GM23338 (cell line): Measurements from ENCODE around the gene ZNF385B. TPM values are rescaled to one million over a fixed set of nuclear protein-coding genes. Genes with fewer than 3 reads are reported as not detected.

Experiments used
- ATAC-seq: fragments of 200-7000 bp; cut with Tn5 transposase; 3 replicates; pipeline ENCODE4 v1.9.1; 2020
- DNase-seq: peaks from one replicate; pipeline ENCODE4 v3.0.0-alpha.2; 2015; ENCODE audit warnings: low spot score
- H2AFZ ChIP-seq: fragments of 200-600 bp; sonication (generic); 2 replicates; pipeline ENCODE4 v1.8.0; 2016; ENCODE audit warnings: antibody characterized with exemption, mild to moderate bottlenecking, moderate library complexity
- H3F3A ChIP-seq: fragments of 200-600 bp; sonication (generic); replicated peaks from 2 replicates; pipeline ENCODE4 v1.8.0; 2017; ENCODE audit warnings: antibody characterized with exemption, mixed run types, low read depth
- H3K27ac ChIP-seq: fragments of 200-600 bp; sonication (generic); 2 replicates; pipeline ENCODE4 v1.6.1; 2016; ENCODE audit warnings: low read depth
- H3K27me3 ChIP-seq: fragments of 200-600 bp; sonication (generic); 2 replicates; pipeline ENCODE4 v1.8.0; 2016; ENCODE audit warnings: mild to moderate bottlenecking, mixed run types, moderate library complexity; ENCODE audit not compliant: insufficient read depth
- H3K36me3 ChIP-seq: fragments of 200-600 bp; sonication (generic); 2 replicates; pipeline ENCODE4 v1.8.0; 2016; ENCODE audit warnings: mild to moderate bottlenecking; ENCODE audit not compliant: insufficient read depth
- H3K4me1 ChIP-seq: fragments of 200-600 bp; sonication (generic); 2 replicates; pipeline ENCODE4 v1.8.0; 2016; ENCODE audit warnings: mild to moderate bottlenecking, moderate library complexity; ENCODE audit not compliant: insufficient read depth
- H3K4me2 ChIP-seq: fragments of 200-600 bp; sonication (generic); 2 replicates; pipeline ENCODE4 v1.7.1; 2017; ENCODE audit warnings: mixed run types
- H3K4me3 ChIP-seq: fragments of 200-600 bp; sonication (generic); 2 replicates; pipeline ENCODE4 v1.6.1; 2016; ENCODE audit warnings: mixed run types
- H3K79me2 ChIP-seq: fragments of 200-600 bp; sonication (generic); replicated peaks from 2 replicates; pipeline ENCODE4 v1.8.0; 2017; ENCODE audit warnings: mild to moderate bottlenecking; ENCODE audit not compliant: insufficient read depth
- H3K9me2 ChIP-seq: fragments of 200-600 bp; sonication (generic); 2 replicates; pipeline ENCODE4 v1.8.0; 2017; ENCODE audit not compliant: insufficient read depth
- H4K20me1 ChIP-seq: fragments of 200-600 bp; sonication (generic); replicated peaks from 2 replicates; pipeline ENCODE4 v1.8.0; 2017; ENCODE audit warnings: mild to moderate bottlenecking; ENCODE audit not compliant: insufficient read depth
- H3K27ac Mint-ChIP-seq: 2 replicates; pipeline ENCODE4 v1.8.0; 2020; ENCODE audit warnings: inconsistent platforms, mild to moderate bottlenecking, moderate library complexity, mixed read lengths
- H3K27me3 Mint-ChIP-seq: 3 replicates; pipeline ENCODE4 v1.8.0; 2022; ENCODE audit warnings: low read depth, mild to moderate bottlenecking, moderate library complexity, mixed read lengths, inconsistent platforms; ENCODE audit not compliant: insufficient read depth, poor library complexity
- H3K36me3 Mint-ChIP-seq: 3 replicates; pipeline ENCODE4 v1.8.0; 2021; ENCODE audit warnings: low read depth, mild to moderate bottlenecking, inconsistent platforms, moderate library complexity, mixed read lengths
- H3K4me1 Mint-ChIP-seq: 3 replicates; pipeline ENCODE4 v1.8.0; 2020; ENCODE audit warnings: mild to moderate bottlenecking, inconsistent platforms, mixed read lengths
- H3K4me3 Mint-ChIP-seq: 3 replicates; pipeline ENCODE4 v1.8.0; 2021; ENCODE audit warnings: moderate library complexity, mild to moderate bottlenecking, inconsistent platforms, mixed read lengths
- H3K9me3 Mint-ChIP-seq: 3 replicates; pipeline ENCODE4 v1.8.0; 2020; ENCODE audit warnings: moderate library complexity, mild to moderate bottlenecking, inconsistent platforms, mixed read lengths
- EZH2phosphoT487 ChIP-seq: fragments of 200-600 bp; sonication (generic); IDR thresholded peaks from one replicate; pipeline ENCODE4 v1.8.1; 2018; ENCODE audit warnings: antibody characterized with exemption; ENCODE audit not compliant: unreplicated experiment
- JUNB ChIP-seq: IDR thresholded peaks from one replicate; pipeline ENCODE4 v1.6.1; 2016; ENCODE audit warnings: antibody characterized with exemption; ENCODE audit not compliant: unreplicated experiment
- NANOG ChIP-seq: IDR thresholded peaks from 2 replicates; pipeline ENCODE4 v1.6.1; 2016; ENCODE audit warnings: antibody characterized with exemption, borderline replicate concordance
- STAT1 ChIP-seq: IDR thresholded peaks from one replicate; pipeline ENCODE4 v1.6.1; 2016; ENCODE audit warnings: antibody characterized with exemption; ENCODE audit not compliant: unreplicated experiment
- ZNF114 ChIP-seq: fragments of 250-450 bp; sonication (Bioruptor Pico); IDR thresholded peaks from 2 replicates; pipeline ENCODE4 v1.5.0; 2020; ENCODE audit warnings: mild to moderate bottlenecking, moderate library complexity
- ZNF331 ChIP-seq: fragments of 250-450 bp; sonication (Bioruptor Pico); IDR thresholded peaks from 2 replicates; pipeline ENCODE4 v1.5.0; 2020; ENCODE audit warnings: low read depth, mild to moderate bottlenecking, moderate library complexity
- polyA plus RNA-seq: library from polyadenylated mRNA; unstranded; fragments of >200 nt; fragmentation: Nextera tagmentation; extraction: Ambion mirVana; gene quantifications from 2 replicates; pipeline ENCODE4 v1.2.1, GENCODE V29; 2016
- total RNA-seq: library from RNA; depleted of rRNA; stranded (reverse); fragments of >200 nt; shearing (Covaris generic); gene quantifications from 2 replicates; pipeline ENCODE4 v1.2.3, GENCODE V29; 2014
- TF ChIP-seq, protein P1 (sequence below), 2 experiments: fragments of 200-600 bp in 1 of 2; sonication (generic) in 1 of 2; conservative IDR thresholded peaks; 2 replicates each; pipeline versions ENCODE4 v1.5.1 to v1.6.1; 2016 to 2017; ENCODE audit warnings: antibody characterized with exemption in 2 of 2, low read depth in 2 of 2, mild to moderate bottlenecking in 2 of 2, moderate library complexity in 1 of 2
- TF ChIP-seq, protein P2 (sequence below): IDR thresholded peaks from 2 replicates; pipeline ENCODE4 v1.6.1; 2016; ENCODE audit warnings: antibody characterized with exemption
- TF ChIP-seq, protein P3 (sequence below): IDR thresholded peaks from one replicate; pipeline ENCODE4 v1.6.1; 2018; ENCODE audit warnings: antibody characterized with exemption; ENCODE audit not compliant: unreplicated experiment
- TF ChIP-seq, protein P4 (sequence below): fragments of 250-450 bp; sonication (Bioruptor Pico); IDR thresholded peaks from 2 replicates; pipeline ENCODE4 v1.5.0; 2020; ENCODE audit warnings: mild to moderate bottlenecking, moderate library complexity

Gene ZNF385B
- total and polyA plus RNA-seq, 2 experiments from 2014 or later = 1.5 to 4.6 TPM

DNA sequence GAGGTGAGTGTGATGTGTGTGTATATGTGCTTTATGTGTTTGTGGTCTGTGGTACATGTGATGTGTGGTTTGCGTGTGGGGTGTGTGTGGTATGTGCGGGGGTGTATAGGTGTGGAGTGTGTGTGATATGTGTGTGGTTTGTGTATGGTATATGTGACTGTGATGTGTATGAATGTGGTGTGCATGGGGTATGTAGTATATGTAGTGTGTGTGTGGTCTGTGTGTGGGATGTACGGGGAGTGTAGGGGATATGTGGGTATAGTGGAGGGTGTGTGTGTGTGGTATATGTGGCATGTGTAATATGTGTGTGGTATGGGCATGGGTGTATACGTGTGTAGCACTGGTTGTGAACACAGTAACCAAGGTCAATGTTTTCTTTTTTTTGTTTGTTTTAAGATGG, 87.4 kb downstream of the ZNF385B start (continued):
- TF ChIP-seq, protein P1, sequence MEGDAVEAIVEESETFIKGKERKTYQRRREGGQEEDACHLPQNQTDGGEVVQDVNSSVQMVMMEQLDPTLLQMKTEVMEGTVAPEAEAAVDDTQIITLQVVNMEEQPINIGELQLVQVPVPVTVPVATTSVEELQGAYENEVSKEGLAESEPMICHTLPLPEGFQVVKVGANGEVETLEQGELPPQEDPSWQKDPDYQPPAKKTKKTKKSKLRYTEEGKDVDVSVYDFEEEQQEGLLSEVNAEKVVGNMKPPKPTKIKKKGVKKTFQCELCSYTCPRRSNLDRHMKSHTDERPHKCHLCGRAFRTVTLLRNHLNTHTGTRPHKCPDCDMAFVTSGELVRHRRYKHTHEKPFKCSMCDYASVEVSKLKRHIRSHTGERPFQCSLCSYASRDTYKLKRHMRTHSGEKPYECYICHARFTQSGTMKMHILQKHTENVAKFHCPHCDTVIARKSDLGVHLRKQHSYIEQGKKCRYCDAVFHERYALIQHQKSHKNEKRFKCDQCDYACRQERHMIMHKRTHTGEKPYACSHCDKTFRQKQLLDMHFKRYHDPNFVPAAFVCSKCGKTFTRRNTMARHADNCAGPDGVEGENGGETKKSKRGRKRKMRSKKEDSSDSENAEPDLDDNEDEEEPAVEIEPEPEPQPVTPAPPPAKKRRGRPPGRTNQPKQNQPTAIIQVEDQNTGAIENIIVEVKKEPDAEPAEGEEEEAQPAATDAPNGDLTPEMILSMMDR (conservative IDR thresholded peaks at IDR 0.05; ENCODE audit: low read depth in 2 of 2) = no peak
- TF ChIP-seq EZH2phosphoT487 (no peak), JUNB (no peak), ZNF114 (CRISPR knock-in tag) (no peak), ZNF331 (CRISPR knock-in tag) (no peak)

DNA sequence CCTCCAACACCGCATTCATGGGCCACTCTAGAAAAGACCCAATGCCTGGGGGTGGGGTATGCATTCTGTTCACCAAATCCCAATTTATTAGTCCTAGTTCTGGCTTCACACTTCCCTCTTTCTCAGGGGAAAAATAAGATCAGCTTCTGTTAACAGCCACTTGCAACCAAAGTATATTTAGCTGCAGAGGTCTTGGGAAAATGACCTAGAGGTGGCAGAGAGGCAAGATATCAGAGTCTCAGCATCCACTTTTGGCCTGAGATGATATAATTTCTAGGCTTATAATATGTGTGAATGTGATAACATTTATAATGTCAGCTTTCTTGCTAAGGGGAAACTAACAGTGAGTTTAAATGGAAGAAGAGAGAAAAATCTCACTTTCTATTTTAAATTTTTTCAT, 89.1 kb downstream of the ZNF385B start:
- peaks cover 2% of the 10 kb centered on the region for H3K27me3 Mint-ChIP-seq
- H3K4me1 Mint-ChIP-seq = no peaks in the 10 kb centered on the region
- Histone ChIP-seq H4K20me1 (no peaks in the 10 kb centered on the region), H3K27me3 (no peaks in the 10 kb centered on the region), H3K4me2 (no peak overlapping the region), H3F3A (no peaks in the 10 kb centered on the region), H3K9me2 (peaks cover 3% of the 10 kb centered on the region; the same call in 1 of the 2 replicates), H3K4me1 (no peaks in the 10 kb centered on the region), H2AFZ (no peak overlapping the region), H3K36me3 (no peaks in the 10 kb centered on the region), H3K79me2 (no peaks in the 10 kb centered on the region), H3K27ac (no peak overlapping the region), H3K4me3 (no peak overlapping the region)
- H3K9me3 Mint-ChIP-seq = no peaks in the 10 kb centered on the region; the same call in 2 of the 3 replicates
- H3K36me3 Mint-ChIP-seq = no peaks in the 10 kb centered on the region
- H3K4me3 Mint-ChIP-seq = no peak overlapping the region
- no peak overlapping the region for H3K27ac Mint-ChIP-seq
- no peak for DNase-seq
- ATAC-seq = no peak
- TF ChIP-seq, protein P2, sequence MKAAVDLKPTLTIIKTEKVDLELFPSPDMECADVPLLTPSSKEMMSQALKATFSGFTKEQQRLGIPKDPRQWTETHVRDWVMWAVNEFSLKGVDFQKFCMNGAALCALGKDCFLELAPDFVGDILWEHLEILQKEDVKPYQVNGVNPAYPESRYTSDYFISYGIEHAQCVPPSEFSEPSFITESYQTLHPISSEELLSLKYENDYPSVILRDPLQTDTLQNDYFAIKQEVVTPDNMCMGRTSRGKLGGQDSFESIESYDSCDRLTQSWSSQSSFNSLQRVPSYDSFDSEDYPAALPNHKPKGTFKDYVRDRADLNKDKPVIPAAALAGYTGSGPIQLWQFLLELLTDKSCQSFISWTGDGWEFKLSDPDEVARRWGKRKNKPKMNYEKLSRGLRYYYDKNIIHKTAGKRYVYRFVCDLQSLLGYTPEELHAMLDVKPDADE = no peak
- TF ChIP-seq, protein P3, sequence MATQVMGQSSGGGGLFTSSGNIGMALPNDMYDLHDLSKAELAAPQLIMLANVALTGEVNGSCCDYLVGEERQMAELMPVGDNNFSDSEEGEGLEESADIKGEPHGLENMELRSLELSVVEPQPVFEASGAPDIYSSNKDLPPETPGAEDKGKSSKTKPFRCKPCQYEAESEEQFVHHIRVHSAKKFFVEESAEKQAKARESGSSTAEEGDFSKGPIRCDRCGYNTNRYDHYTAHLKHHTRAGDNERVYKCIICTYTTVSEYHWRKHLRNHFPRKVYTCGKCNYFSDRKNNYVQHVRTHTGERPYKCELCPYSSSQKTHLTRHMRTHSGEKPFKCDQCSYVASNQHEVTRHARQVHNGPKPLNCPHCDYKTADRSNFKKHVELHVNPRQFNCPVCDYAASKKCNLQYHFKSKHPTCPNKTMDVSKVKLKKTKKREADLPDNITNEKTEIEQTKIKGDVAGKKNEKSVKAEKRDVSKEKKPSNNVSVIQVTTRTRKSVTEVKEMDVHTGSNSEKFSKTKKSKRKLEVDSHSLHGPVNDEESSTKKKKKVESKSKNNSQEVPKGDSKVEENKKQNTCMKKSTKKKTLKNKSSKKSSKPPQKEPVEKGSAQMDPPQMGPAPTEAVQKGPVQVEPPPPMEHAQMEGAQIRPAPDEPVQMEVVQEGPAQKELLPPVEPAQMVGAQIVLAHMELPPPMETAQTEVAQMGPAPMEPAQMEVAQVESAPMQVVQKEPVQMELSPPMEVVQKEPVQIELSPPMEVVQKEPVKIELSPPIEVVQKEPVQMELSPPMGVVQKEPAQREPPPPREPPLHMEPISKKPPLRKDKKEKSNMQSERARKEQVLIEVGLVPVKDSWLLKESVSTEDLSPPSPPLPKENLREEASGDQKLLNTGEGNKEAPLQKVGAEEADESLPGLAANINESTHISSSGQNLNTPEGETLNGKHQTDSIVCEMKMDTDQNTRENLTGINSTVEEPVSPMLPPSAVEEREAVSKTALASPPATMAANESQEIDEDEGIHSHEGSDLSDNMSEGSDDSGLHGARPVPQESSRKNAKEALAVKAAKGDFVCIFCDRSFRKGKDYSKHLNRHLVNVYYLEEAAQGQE = no peak
- TF ChIP-seq STAT1 (no peak), NANOG (no peak), ZNF114 (CRISPR knock-in tag) (no peak), EZH2phosphoT487 (no peak), ZNF331 (CRISPR knock-in tag) (no peak)
- TF ChIP-seq, protein P4, sequence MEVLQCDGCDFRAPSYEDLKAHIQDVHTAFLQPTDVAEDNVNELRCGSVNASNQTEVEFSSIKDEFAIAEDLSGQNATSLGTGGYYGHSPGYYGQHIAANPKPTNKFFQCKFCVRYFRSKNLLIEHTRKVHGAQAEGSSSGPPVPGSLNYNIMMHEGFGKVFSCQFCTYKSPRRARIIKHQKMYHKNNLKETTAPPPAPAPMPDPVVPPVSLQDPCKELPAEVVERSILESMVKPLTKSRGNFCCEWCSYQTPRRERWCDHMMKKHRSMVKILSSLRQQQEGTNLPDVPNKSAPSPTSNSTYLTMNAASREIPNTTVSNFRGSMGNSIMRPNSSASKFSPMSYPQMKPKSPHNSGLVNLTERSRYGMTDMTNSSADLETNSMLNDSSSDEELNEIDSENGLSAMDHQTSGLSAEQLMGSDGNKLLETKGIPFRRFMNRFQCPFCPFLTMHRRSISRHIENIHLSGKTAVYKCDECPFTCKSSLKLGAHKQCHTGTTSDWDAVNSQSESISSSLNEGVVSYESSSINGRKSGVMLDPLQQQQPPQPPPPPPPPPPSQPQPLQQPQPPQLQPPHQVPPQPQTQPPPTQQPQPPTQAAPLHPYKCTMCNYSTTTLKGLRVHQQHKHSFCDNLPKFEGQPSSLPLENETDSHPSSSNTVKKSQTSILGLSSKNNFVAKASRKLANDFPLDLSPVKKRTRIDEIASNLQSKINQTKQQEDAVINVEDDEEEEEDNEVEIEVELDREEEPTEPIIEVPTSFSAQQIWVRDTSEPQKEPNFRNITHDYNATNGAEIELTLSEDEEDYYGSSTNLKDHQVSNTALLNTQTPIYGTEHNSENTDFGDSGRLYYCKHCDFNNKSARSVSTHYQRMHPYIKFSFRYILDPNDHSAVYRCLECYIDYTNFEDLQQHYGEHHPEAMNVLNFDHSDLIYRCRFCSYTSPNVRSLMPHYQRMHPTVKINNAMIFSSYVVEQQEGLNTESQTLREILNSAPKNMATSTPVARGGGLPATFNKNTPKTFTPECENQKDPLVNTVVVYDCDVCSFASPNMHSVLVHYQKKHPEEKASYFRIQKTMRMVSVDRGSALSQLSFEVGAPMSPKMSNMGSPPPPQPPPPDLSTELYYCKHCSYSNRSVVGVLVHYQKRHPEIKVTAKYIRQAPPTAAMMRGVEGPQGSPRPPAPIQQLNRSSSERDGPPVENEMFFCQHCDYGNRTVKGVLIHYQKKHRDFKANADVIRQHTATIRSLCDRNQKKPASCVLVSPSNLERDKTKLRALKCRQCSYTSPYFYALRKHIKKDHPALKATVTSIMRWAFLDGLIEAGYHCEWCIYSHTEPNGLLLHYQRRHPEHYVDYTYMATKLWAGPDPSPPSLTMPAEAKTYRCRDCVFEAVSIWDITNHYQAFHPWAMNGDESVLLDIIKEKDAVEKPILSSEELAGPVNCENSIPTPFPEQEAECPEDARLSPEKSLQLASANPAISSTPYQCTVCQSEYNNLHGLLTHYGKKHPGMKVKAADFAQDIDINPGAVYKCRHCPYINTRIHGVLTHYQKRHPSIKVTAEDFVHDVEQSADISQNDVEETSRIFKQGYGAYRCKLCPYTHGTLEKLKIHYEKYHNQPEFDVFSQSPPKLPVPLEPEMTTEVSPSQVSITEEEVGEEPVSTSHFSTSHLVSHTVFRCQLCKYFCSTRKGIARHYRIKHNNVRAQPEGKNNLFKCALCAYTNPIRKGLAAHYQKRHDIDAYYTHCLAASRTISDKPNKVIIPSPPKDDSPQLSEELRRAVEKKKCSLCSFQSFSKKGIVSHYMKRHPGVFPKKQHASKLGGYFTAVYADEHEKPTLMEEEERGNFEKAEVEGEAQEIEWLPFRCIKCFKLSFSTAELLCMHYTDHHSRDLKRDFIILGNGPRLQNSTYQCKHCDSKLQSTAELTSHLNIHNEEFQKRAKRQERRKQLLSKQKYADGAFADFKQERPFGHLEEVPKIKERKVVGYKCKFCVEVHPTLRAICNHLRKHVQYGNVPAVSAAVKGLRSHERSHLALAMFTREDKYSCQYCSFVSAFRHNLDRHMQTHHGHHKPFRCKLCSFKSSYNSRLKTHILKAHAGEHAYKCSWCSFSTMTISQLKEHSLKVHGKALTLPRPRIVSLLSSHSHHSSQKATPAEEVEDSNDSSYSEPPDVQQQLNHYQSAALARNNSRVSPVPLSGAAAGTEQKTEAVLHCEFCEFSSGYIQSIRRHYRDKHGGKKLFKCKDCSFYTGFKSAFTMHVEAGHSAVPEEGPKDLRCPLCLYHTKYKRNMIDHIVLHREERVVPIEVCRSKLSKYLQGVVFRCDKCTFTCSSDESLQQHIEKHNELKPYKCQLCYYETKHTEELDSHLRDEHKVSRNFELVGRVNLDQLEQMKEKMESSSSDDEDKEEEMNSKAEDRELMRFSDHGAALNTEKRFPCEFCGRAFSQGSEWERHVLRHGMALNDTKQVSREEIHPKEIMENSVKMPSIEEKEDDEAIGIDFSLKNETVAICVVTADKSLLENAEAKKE (CRISPR knock-in tag) = no peak
- TF ChIP-seq, protein P1 (conservative IDR thresholded peaks at IDR 0.05; ENCODE audit: low read depth in 2 of 2) = no peak
